Measurements from ENCODE around the gene HSFX2. TPM values are rescaled to one million over a fixed set of nuclear protein-coding genes. Genes with fewer than 3 reads are reported as not detected.

Gene HSFX2
- total RNA-seq, 1 donor from 2014 or later = not detected

DNA sequence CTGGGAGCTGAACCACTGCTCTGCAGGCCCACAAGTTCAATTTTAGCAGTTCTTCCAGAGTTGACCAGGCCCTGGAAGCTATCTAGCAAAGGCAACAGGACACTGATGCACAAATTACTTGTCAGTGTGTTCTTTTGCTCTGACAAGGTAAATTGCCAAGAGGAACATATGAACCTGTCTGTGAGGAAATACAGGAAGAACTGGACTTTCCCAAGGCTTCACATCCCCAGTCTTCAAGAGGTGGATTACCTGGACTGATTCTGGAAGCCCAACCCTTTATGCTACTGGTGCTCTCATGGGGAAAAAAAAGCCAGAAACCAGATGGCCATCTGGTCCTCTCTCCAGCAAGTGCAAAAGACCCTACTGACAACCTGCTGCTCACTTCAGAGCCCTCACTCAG lies 38.4 kb upstream of the HSFX2 start:
- H3K9me3 ChIP-seq (replicated peaks) = no peaks in the 10 kb centered on the region
- DNase-seq = no peak
- TF ChIP-seq, protein P1, sequence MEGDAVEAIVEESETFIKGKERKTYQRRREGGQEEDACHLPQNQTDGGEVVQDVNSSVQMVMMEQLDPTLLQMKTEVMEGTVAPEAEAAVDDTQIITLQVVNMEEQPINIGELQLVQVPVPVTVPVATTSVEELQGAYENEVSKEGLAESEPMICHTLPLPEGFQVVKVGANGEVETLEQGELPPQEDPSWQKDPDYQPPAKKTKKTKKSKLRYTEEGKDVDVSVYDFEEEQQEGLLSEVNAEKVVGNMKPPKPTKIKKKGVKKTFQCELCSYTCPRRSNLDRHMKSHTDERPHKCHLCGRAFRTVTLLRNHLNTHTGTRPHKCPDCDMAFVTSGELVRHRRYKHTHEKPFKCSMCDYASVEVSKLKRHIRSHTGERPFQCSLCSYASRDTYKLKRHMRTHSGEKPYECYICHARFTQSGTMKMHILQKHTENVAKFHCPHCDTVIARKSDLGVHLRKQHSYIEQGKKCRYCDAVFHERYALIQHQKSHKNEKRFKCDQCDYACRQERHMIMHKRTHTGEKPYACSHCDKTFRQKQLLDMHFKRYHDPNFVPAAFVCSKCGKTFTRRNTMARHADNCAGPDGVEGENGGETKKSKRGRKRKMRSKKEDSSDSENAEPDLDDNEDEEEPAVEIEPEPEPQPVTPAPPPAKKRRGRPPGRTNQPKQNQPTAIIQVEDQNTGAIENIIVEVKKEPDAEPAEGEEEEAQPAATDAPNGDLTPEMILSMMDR (IDR thresholded peaks at IDR 0.05; ENCODE audit: borderline replicate concordance) = no peak
- no peak overlapping the region for H3K27ac ChIP-seq (replicated peaks)
- H3K27me3 ChIP-seq (ENCODE audit: low read depth) = no peaks in the 10 kb centered on the region
- no peaks in the 10 kb centered on the region for H3K36me3 ChIP-seq
- no peak overlapping the region for H3K4me3 ChIP-seq
- intact Hi-C loops (cut with micrococcal nuclease) = no loop called here
- peaks cover 30% of the 10 kb centered on the region for H3K4me1 ChIP-seq

DNA sequence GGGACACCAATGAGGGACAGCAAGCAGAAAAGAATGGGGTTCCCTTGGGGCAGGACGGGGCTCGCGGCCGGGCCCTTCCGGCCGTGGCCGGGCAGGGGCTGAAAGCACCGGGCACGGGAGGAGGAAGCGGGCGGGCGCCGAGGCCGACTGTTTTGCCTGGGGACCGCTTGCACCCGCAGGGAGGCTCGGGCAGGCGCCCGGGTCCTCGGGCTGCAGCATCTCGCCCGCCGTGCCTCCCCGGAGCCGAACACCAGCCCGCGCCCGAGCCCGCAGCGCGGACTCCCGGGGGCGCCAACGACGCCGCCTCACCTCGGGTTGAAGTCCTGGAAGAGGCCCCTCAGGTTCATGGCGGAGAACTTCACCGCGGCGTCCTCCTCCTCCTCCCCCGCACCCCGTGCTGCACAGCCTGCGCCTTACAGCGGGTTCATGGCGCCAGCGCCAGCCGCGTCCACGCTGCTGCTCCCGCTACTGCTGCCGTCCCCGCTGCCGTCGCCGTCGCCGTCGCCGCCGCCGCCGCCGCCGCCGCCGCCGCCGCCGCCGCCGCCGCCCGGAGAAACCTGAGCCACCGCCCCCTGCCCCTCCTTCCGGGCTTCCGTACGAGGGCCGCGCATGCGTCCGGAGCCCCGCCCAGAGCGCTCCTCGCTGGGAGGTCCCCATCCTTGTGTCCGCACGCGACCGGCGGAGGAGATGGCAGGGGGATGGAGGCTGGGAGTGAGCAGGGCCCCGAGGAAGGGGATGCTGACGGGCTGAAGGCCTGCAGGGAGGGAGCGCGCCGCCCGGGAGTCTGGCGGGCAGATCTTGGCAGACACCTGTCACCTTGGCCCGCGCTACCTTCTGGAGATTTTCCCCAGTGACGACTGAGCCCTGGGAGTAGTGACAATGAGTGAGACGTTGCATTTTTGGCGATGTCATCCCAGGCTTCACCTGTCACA lies 36.4 kb upstream of the HSFX2 start, which contains the start of gene TMEM185A:
Gene TMEM185A, minus strand, starts transcription at position 559 of the 932 bp plus-strand sequence. Its CDS starts 212 bp downstream, at position 347.
- intact Hi-C loops (cut with micrococcal nuclease) = no loop called here
- TF ChIP-seq, protein P1 (IDR thresholded peaks at IDR 0.05; ENCODE audit: borderline replicate concordance) = no peak
- Histone ChIP-seq H3K4me3 (peak within 1 kb of the TSS; percentile 87), H3K27me3 (ENCODE audit: low read depth) (no peaks in the 10 kb centered on the region), H3K4me1 (peaks cover 47% of the 10 kb centered on the region), H3K27ac (replicated peaks) (peak within 1 kb of the TSS; percentile 89), H3K9me3 (replicated peaks) (no peaks in the 10 kb centered on the region), H3K36me3 (no peaks in the 10 kb centered on the region)
- peak; percentile 73 for DNase-seq

DNA sequence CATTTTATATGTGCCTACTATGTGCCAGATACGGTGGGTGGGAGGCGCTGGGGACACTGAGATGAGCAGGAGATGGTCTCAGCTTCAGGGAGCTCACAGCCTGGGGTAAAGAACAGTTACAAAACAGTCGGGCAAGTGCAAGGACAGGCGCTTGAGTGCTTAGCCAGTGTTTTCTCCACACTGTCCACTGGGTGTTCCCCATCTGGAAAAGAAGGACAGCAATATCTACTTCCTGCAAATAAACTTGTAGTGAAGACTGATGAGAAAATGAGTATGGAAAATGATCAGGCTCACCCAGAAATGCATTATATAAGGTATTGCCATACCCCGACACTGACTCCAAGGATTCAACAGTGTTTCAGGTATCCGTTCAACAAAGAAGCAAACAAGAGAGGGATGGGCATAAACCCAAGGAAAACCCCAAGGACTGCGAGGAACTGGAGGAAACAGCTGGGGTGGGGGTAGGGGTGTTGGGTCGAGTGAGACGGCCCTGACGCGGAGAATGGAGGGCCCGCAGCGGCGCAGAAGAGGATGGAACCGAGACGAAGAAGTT lies 35.6 kb upstream of the HSFX2 start:
- H3K27me3 ChIP-seq (ENCODE audit: low read depth) = no peaks in the 10 kb centered on the region
- H3K9me3 ChIP-seq (replicated peaks) = no peaks in the 10 kb centered on the region
- peak overlapping the region; percentile 87 for H3K4me3 ChIP-seq
- intact Hi-C loops (cut with micrococcal nuclease) = no loop called here
- TF ChIP-seq, protein P1 (IDR thresholded peaks at IDR 0.05; ENCODE audit: borderline replicate concordance) = peak; percentile 27
- peaks cover 54% of the 10 kb centered on the region for H3K4me1 ChIP-seq
- no peaks in the 10 kb centered on the region for H3K36me3 ChIP-seq
- DNase-seq = no peak
- H3K27ac ChIP-seq (replicated peaks) = peak overlapping the region; percentile 89

DNA sequence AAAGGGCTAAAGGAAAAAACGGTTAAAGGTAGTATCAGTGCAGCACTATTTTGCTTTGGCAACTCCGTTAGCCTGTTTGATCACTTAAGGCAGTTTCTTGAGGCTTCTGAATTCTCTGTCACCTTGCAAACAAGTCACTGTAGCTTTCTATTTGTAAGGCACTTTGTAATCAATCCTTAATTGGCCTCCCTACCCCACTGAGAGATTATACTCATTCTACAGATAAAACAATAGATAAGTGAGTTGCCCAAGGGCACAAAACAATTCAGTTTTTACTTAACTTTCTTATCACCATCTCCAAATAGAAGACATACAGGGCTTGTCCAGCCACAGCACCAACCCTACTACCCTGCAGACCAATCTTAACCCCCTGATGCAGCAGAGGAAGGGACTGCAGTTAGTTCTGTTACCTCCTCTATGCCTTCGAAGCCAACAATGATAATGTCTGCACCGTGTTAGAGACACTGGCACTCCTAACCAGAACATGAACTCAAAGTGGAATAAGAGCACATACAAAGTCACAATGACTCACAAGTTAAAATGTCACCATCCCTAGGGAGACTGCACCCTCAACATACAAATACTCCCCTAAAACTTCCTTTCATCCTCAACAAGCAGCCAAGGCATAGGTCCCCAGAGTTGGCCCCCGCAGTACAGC lies 34.7 kb upstream of the HSFX2 start:
- TF ChIP-seq, protein P1 (IDR thresholded peaks at IDR 0.05; ENCODE audit: borderline replicate concordance) = no peak
- H3K4me1 ChIP-seq = peaks cover 58% of the 10 kb centered on the region
- no peaks in the 10 kb centered on the region for H3K9me3 ChIP-seq (replicated peaks)
- no peaks in the 10 kb centered on the region for H3K27me3 ChIP-seq (ENCODE audit: low read depth)
- H3K4me3 ChIP-seq = peak overlapping the region; percentile 87
- DNase-seq = no peak
- no peaks in the 10 kb centered on the region for H3K36me3 ChIP-seq
- H3K27ac ChIP-seq (replicated peaks) = peak overlapping the region; percentile 89
- intact Hi-C loops (cut with micrococcal nuclease) = no loop called here

DNA sequence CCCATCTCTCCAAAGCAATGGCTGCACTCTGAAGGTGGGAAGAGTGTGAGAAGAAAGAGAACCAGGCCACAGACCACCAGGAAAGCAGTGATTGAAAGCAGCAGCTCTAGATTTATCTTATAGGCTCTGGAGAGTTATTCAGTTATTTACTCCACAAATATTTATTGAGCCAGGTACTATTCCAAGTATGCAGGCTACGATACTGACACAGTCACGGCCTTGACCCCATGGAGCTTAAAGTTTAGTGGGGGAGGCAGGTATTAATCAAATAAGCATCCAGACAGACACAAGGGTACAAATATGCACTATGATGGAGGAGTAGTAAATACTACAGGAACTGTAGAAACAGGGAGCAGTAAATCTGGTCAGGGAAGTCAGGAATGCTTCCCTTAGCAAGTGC lies 33.7 kb upstream of the HSFX2 start:
- DNase-seq = no peak
- H3K36me3 ChIP-seq = no peaks in the 10 kb centered on the region
- TF ChIP-seq, protein P1 (IDR thresholded peaks at IDR 0.05; ENCODE audit: borderline replicate concordance) = no peak
- H3K9me3 ChIP-seq (replicated peaks) = no peaks in the 10 kb centered on the region
- intact Hi-C loops (cut with micrococcal nuclease) = no loop called here
- peaks cover 69% of the 10 kb centered on the region for H3K4me1 ChIP-seq
- H3K27ac ChIP-seq (replicated peaks) = no peak overlapping the region
- H3K27me3 ChIP-seq (ENCODE audit: low read depth) = no peaks in the 10 kb centered on the region
- H3K4me3 ChIP-seq = no peak overlapping the region

All from left ventricle myocardium inferior (tissue), 1 donor.